Measurements from ENCODE around the gene CSNK1A1L.

Gene CSNK1A1L

DNA sequence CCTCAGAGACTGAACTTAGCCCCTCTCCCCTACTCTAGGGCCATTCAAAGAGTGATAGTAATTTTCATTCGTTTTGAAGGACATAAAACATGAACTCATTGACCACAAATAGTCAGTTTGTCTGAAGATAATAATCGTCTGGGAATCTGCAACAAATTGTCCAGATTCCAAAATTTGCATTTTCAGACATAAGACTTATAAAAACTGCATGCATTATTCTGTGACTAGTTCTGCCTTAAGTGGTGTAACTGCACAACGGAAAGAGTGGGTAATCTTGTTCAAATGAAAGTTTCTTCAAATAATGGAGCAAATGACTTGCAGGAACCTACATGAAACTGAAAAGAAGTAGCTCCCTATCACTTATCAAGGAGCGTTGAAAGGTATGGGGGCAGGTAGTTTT, 8.4 kb downstream of the CSNK1A1L start:
- TF ChIP-seq, protein P1, sequence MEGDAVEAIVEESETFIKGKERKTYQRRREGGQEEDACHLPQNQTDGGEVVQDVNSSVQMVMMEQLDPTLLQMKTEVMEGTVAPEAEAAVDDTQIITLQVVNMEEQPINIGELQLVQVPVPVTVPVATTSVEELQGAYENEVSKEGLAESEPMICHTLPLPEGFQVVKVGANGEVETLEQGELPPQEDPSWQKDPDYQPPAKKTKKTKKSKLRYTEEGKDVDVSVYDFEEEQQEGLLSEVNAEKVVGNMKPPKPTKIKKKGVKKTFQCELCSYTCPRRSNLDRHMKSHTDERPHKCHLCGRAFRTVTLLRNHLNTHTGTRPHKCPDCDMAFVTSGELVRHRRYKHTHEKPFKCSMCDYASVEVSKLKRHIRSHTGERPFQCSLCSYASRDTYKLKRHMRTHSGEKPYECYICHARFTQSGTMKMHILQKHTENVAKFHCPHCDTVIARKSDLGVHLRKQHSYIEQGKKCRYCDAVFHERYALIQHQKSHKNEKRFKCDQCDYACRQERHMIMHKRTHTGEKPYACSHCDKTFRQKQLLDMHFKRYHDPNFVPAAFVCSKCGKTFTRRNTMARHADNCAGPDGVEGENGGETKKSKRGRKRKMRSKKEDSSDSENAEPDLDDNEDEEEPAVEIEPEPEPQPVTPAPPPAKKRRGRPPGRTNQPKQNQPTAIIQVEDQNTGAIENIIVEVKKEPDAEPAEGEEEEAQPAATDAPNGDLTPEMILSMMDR (conservative IDR thresholded peaks at IDR 0.05) = no peak

DNA sequence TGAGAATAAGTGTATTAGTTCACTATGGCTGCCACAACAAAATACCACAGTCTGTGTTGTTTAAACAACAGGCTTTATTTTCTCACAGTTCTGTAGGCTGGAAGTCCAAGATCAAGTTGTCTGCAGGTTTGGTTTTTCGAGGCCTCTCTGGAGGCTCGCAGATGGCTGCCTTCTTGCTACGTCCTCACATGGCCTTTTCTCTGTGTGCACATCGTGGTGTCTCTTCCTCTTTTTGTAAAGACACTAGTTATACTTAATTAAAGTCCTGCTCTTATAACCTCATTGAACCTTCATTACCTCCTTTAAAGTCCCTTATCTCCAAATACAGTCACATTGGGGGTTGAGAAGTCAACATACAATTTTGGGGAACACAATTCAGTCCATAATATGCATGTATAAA, 10.6 kb downstream of the CSNK1A1L start:
- H3K27ac ChIP-seq = no peak overlapping the region
- TF ChIP-seq, protein P1 (conservative IDR thresholded peaks at IDR 0.05) = no peak

More for the DNA sequence above, 8.4 kb downstream of the CSNK1A1L start:
- no peak overlapping the region for H3K27ac ChIP-seq

DNA sequence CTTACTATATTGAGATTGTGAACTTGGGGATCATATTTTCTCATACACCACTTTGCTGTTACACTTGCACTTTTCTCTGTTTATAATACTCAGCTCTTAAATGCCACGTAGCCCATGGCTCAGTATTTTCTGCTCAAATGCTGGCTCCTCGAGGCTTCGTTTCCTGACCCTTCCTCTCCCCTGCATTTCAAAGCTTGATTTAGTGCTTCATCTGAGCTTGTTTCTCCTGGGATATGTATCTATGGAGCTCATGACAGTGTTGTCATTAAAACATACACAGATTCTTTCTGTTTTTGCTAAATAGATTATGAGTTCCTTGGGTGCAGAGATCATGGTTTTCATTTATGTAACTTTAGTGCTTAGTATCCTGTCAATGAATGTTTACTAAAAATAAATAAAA, 11.4 kb downstream of the CSNK1A1L start:
- TF ChIP-seq, protein P1 (conservative IDR thresholded peaks at IDR 0.05) = no peak
- no peak overlapping the region for H3K27ac ChIP-seq

DNA sequence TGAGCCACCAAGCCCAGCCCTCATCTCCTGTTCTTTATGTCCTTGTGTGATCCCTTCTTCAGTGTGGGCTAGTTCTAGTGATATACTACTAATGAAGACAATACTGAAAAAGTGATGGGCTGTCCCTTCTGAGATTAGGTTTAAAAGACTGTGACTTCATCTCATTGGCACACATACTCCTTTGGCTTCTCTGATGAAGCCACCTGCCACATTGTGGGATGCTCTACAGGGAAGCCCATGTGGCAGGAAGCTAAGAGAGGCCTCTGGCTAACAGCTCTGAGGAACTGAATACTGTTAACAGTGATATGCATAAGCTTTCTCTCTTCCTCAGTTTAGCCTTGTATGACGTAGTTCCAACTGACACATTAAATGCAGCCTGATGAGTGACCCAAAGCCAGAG, 13.6 kb downstream of the CSNK1A1L start:
- H3K27ac ChIP-seq = no peak overlapping the region
- TF ChIP-seq, protein P1 (conservative IDR thresholded peaks at IDR 0.05) = no peak

DNA sequence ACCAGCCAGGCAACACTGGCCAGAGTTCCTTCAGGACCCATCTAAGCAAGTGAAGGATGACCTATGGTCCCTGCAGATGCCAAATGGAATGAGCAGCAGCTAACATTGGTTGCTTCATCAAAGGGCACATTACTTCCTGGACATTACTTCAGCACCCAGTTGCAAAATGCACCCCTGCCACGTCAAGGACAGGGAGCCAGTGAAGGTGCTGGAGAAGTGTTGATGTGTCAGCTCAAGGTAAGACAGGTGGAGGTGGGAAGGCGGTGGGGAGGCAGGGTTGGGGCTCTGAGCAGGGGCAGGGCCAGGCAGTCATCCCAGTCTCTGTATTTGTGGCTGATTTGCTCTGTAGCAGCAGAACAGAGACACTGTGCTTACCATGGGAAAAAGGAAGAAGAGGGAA, 14.6 kb downstream of the CSNK1A1L start:
- TF ChIP-seq, protein P1 (conservative IDR thresholded peaks at IDR 0.05) = no peak
- H3K27ac ChIP-seq = no peak overlapping the region

- no peak overlapping the region for H3K27ac ChIP-seq
- TF ChIP-seq, protein P1 (conservative IDR thresholded peaks at IDR 0.05) = no peak
Observed at GRCh38 chr13:37089495-37089894, 16.0 kb downstream of the CSNK1A1L start.

DNA sequence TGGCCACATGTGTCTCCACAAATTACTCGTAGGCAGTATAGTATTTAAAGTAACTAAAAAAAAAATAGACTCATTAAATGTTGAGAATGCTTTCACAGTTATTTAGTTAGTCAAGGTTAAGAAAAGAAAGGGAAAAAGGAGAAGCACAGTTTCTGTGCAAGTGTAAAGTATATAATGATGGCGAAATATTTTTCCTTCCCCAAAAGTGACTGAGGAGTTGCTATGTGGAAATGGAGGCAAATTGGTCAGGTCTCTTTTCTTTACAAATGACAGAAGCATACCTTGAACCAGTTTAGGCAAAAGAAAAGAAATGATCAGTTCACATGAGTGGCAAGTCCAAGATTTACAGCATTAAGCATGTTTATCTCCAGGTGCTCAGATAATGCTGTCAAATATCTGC, 18.0 kb downstream of the CSNK1A1L start:
- no peak overlapping the region for H3K27ac ChIP-seq
- TF ChIP-seq, protein P1 (conservative IDR thresholded peaks at IDR 0.05) = no peak

- TF ChIP-seq, protein P1 (conservative IDR thresholded peaks at IDR 0.05) = no peak
- no peak overlapping the region for H3K27ac ChIP-seq
Observed at GRCh38 chr13:37085606-37086005, 19.9 kb downstream of the CSNK1A1L start.

Data from VCaP (cell line).